AG09319 (cell line): ENCODE measurements around the gene MED22.
"Not testable (repeated sequence)": the region's sequence is repeated elsewhere in the genome, so short reads cannot be mapped to it uniquely, and the experiment has no call there.

ENCODE experiments used
- DNase-seq: peaks from one replicate; pipeline ENCODE4 v3.0.0-alpha.2; 2010; ENCODE audit warnings: low read depth; ENCODE audit errors: extremely low read depth
- TF ChIP-seq, protein P1 (sequence below): IDR thresholded peaks from 2 replicates; pipeline ENCODE4 v1.5.1; 2011; ENCODE audit warnings: low read depth, mild to moderate bottlenecking, inconsistent platforms, low read length, moderate library complexity

The MED22 gene

DNA sequence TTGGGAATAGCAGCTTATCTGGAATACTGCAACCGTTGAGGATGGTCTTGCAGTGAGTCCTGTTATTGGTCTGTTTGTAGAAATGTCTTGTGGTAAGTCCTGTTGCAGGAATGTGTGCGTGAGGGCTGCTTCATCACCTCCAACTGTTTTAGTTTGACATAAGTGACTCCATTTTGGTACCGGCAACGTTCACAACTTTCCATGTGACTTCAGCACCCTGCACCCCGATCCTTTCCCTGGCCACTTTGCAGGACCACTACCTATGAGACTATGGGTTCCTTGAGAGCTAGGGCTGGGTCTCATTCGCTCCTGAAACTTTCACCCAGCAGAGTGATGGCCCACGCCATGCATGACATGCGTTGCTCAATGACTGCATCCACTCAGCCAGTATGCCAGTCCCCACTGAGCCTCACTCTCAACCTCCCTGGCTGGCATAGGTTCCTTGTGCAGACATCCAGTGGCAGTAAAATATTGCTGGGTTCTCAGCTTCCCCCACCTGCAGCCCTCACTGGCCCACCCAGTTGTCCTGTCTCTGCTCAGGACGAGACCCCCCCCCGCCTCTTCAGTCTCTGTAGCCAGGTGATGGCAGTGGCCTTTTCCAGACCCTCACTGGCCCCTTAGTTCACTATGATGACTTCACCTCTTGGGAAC, 20.0 kb downstream of the MED22 start:
- no peak for DNase-seq
- TF ChIP-seq, protein P1, sequence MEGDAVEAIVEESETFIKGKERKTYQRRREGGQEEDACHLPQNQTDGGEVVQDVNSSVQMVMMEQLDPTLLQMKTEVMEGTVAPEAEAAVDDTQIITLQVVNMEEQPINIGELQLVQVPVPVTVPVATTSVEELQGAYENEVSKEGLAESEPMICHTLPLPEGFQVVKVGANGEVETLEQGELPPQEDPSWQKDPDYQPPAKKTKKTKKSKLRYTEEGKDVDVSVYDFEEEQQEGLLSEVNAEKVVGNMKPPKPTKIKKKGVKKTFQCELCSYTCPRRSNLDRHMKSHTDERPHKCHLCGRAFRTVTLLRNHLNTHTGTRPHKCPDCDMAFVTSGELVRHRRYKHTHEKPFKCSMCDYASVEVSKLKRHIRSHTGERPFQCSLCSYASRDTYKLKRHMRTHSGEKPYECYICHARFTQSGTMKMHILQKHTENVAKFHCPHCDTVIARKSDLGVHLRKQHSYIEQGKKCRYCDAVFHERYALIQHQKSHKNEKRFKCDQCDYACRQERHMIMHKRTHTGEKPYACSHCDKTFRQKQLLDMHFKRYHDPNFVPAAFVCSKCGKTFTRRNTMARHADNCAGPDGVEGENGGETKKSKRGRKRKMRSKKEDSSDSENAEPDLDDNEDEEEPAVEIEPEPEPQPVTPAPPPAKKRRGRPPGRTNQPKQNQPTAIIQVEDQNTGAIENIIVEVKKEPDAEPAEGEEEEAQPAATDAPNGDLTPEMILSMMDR, result no peak

DNA sequence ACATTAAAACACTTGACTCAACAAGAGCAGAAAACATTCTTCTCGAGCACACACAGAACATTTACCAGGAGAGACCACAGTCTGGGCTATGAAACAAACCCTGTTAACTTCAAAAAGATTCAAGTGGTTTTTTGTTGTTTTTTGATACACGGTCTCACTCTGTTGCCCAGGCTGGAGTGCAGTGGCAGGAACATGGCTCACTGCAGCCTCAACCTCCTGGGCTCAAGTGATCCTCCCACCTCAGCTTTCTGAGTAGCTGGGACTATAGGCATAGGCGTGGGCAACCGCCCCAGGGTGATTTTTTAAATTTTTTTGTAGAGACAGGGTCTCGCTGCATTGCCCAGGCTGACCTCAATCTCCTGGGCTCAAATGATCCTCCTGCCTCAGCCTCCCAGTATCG, 20.9 kb downstream of the MED22 start:
- not testable (repeated sequence) for DNase-seq

DNA sequence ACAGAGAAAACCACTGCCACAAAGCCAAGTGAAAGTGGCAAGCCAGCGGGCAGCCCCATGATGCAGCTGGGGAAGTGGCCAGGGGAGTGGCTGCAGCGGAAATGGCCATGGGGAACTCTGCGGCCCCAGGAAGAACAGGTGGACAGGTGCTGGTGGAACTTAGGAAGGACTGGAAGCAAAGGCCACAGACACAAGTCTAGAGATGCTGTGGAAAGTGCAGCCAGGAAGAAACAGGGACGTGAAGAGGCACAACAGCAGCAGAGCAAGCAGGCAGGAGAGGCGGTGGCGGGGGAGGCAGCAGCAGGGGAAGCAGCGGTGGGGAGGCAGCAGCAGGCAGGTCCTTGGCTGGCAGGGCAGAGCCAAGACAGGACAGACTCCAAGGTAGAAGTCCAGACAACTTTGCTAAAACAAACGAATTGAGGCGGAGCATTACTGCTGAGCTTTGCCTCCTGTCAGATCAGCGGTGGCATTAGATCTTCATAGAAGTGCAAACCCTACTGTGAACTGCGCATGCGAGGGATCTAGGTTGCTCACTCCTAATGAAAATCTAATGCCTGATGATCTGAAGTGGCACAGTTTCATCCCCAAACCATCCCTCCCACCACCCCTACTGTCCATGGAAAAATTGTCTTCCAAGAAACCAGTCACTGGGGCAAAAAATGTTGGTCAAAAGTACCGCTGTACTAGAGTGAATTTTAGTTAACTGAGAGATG, 23.8 kb downstream of the MED22 start:
- TF ChIP-seq, protein P1, result no peak
- DNase-seq, result no peak

DNA sequence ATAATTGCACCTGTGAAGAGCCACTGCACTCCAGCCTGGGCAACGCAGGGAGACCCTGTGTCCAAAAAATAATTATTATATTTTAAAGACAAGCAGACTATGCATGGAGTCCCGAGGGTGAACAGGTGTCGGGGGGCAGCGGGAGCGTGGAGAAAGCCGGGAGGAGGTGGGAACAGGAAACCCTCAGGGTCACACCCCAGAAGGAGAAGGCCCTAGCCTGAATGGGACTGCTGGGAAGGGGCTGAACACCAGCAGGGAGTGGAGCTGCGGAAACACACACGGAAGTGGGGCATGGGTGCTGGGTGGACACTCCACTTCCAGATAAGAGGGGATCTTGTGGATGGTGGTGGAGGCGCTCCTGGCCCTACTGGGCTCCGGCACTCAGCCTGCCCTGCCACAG, 24.7 kb downstream of the MED22 start:
- no peak for DNase-seq
- TF ChIP-seq, protein P1, result no peak

DNA sequence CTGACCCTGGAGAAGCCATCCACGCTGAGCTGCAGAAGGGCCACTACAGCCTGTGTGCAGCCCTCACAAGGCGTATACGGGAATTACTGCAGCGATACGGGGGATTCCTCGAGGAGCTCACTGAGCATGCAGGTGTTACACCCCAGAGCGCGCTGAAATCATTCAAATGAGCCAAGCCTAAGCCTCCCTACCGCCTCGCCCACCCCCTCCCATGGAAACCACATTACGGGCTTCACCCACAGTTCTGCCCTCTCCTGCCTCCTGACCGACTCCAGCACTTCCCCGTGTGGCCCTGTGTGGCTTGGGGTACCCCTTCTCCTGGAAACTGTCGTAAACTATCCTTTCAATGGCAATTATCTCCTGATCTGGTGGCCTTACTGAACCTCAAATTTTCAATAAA, 25.2 kb downstream of the MED22 start:
- DNase-seq, result no peak
- TF ChIP-seq, protein P1, result no peak

DNA sequence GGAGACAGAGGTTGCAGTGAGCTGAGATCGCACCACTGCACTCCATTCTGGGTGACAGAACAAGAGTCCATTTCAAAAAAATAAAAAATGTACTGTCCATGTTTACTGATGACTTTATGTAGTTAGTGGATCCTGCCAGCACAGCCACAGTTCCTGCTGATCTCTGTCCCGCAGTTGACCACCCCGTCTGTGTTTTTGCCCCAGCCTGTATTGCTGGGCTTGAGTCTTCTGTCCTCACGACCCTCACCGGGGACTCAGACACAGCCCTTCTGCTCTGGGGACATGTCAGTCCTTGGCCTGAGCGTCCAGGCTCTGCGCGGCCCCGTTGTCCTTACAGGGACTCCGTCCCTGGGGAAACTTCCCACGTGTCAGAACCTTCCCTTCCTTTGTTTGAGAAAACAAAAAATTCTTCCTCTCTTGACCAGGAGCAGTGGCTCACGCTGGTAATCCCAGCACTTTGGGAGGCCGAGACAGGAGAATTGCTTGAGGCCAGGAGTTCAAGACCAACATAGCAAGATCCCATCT, 26.5 kb downstream of the MED22 start:
- TF ChIP-seq, protein P1, result no peak
- no peak for DNase-seq

DNA sequence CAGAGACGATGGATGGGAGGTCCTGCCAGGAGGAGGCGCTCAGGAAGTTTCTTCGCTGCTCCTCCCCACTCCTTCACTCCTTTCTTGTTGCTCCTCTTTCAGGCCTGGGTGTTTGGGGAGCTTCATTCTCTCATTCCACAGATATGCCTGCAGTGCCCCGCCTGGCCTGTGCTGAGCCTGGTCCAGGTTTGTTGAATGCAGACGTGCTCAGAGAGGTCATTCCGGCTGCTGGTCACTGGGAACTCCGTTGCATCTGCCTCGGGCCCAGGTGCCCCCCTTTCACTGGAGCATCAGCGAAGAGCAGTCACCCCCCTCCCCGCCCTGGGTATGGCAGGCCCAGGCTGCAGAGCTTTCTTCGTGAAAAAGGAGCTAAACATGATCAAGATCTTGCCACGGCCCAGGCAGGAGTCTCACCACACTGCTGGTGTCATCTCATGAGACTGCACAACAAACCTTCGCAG, 27.5 kb downstream of the MED22 start:
- no peak for DNase-seq
- TF ChIP-seq, protein P1, result no peak

DNA sequence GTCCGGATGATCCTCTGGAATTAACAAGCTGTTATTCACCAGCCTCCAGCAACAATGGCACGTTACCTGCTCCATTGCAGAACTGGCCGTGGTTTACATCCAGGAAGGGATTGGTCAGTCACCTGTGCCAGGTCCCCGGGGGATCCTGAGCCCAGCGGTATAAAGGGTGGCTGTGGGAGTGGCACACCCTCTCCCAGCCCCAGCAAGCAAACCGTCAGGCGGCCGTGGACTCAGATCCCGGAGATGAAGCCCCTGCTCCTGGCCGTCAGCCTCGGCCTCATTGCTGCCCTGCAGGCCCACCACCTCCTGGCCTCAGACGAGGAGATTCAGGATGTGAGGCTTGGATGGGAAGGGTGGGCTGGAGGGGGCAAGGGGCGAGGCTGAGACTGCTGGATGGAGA, 30.4 kb downstream of the MED22 start:
- not testable (repeated sequence) for DNase-seq
